Lower leg skin (tissue), 4 donors: ENCODE measurements around the gene LUM. TPM values are rescaled to one million over a fixed set of nuclear protein-coding genes. Genes with fewer than 3 reads are reported as not detected.

Experiments
- DNase-seq, 2 donors: peaks; one replicate each; pipeline ENCODE4 v3.0.0-alpha.2; 2019; ENCODE audit warnings: low spot score in 2 of 2
- H3K4me3 ChIP-seq: fragments of 200-600 bp; sonication (generic); 2 replicates; pipeline ENCODE4 v1.5.1; 2017; ENCODE audit warnings: mild to moderate bottlenecking, low read depth; ENCODE audit not compliant: poor library complexity, severe bottlenecking
- POLR2A ChIP-seq, 2 donors: fragments of 450-650 bp; IDR thresholded peaks; one replicate each; pipeline ENCODE4 v1.6.1; 2016 to 2017; ENCODE audit warnings: antibody characterized with exemption in 2 of 2, mild to moderate bottlenecking in 1 of 2, moderate library complexity in 1 of 2
- WGBS, 2 donors: methylation state at CpG; one replicate each; pipeline ENCODE4 v1.1.5; 2018; 5-methylcytosine and 5-hydroxymethylcytosine counted together
- intact Hi-C: fragments of 100-400 bp; cut with DNase I; formaldehyde crosslinking; loops from one replicate; pipeline ENCODE4 v1.15.0; 2023; ENCODE audit warnings: low total_unique reads
- total RNA-seq, 4 donors: library from RNA; depleted of rRNA; stranded (reverse); fragments of >200 nt; gene quantifications; one replicate each; pipeline ENCODE4 v1.1.0, GENCODE V29; 2016
- TF ChIP-seq, protein P1 (sequence below), 3 donors: fragments of 450-650 bp; IDR thresholded peaks; one replicate each; pipeline ENCODE4 v1.5.1; 2016; ENCODE audit warnings: antibody characterized with exemption in 3 of 3, mild to moderate bottlenecking in 3 of 3, moderate library complexity in 2 of 3

Gene LUM
- total RNA-seq, 4 donors from 2014 or later = 11.2 to 56.4 (median 24.5) TPM

DNA sequence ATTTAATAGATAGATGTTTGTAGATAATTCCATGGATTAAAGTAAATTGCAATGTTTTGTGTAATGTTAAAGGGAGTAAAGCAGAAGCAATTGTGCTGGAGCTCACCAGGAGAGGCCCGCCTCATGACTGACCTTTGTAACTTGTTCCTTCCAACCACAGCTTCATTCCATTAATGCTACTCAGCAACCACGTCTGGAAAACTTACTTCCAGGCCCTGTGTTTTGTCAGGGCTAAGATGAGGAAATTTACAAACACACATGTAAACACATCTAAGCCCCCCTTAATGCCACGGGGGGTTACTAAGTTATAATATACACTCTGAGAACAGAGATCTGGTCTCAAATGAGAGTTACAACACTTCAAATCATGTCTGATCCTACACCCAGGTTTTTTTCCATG, 12.4 kb downstream of the LUM start:
- 17 to 45% methylated on average over 3 of the region's 3 CpGs for whole genome bisulfite sequencing, 2 donors
- no peak overlapping the region for H3K4me3 ChIP-seq
- peak in 1 of 2 donors; percentile 55 for DNase-seq
- intact Hi-C loops = no loop called here
- TF ChIP-seq POLR2A (IDR thresholded peaks at IDR 0.05) = no peak
- TF ChIP-seq, protein P1, sequence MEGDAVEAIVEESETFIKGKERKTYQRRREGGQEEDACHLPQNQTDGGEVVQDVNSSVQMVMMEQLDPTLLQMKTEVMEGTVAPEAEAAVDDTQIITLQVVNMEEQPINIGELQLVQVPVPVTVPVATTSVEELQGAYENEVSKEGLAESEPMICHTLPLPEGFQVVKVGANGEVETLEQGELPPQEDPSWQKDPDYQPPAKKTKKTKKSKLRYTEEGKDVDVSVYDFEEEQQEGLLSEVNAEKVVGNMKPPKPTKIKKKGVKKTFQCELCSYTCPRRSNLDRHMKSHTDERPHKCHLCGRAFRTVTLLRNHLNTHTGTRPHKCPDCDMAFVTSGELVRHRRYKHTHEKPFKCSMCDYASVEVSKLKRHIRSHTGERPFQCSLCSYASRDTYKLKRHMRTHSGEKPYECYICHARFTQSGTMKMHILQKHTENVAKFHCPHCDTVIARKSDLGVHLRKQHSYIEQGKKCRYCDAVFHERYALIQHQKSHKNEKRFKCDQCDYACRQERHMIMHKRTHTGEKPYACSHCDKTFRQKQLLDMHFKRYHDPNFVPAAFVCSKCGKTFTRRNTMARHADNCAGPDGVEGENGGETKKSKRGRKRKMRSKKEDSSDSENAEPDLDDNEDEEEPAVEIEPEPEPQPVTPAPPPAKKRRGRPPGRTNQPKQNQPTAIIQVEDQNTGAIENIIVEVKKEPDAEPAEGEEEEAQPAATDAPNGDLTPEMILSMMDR (IDR thresholded peaks at IDR 0.05) = no peak

DNA sequence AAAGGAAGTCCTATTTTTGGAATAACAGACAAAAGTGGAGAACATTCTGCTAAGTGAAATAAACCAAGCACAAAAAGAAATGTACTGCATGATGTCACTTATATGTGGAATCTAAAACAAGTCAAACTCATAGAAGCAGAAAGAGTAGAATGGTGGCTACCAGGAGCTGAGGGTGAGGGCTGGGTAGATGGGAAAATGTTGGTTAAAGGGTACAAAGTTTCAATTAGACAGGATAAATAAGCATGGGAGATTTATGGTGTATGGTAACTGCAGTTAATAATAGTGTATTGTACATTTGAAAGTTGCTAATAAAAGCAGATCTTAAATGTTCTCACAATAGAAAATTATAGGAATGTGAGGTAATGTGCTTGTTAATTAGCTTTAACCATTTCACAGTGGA, 12.8 kb downstream of the LUM start:
- no peak for DNase-seq
- H3K4me3 ChIP-seq = no peak overlapping the region
- TF ChIP-seq, protein P1 (IDR thresholded peaks at IDR 0.05) = no peak
- TF ChIP-seq POLR2A (IDR thresholded peaks at IDR 0.05) = no peak
- intact Hi-C loops = no loop called here

DNA sequence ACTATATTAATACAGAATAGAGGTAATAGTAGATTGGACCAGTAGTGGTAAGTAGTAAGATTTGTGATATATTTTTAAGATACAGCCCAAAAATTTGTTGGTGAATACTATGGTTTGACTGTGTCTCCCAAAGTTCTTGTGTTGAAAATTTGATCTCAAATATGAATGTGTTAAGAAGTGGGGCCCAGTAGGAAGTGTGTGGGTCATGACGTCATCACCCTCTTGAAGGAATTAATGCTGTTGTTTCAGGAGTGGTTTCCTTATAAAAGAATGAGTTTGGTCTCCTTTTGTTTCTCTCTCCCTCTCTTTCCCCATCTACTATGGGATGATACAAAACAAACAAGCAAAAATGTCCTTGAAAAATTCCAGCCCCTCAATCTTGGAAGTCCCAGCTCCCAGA, 16.3 kb downstream of the LUM start:
- TF ChIP-seq, protein P1 (IDR thresholded peaks at IDR 0.05) = no peak
- no peak for TF ChIP-seq POLR2A (IDR thresholded peaks at IDR 0.05)
- intact Hi-C loops = no loop called here
- no peak overlapping the region for H3K4me3 ChIP-seq
- 75 to 78% methylated on average over 1 of the region's 1 CpG for WGBS, 2 donors
- no peak for DNase-seq

DNA sequence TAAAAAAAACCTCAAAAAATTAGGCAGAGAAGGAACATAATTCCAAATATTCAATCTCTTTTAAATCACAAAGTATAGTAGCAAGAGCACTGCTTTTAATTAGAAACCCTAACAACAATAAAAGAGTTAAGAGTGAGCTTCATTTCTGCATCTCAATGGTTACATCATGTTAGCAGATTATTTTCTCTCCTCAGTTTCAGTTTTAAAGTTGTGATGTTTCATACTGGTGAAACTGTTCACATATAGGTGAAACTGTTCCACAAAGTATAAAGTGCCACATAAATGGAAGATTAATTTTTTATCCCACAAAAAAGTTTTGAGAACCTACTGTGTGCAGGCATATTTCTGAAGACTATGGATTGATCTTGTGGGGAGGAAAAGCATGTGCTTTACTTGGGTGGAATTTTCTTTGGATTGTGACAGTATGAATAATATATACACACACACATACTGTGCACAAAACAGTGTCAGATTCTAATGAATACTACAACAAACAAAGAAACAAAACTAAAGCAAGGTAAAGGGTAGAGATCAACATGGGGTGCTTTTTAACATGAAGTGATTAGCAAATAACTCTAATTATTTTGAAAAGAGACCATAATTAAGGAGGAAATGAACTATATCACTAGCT, 17.1 kb downstream of the LUM start:
- no peak for TF ChIP-seq POLR2A (IDR thresholded peaks at IDR 0.05)
- TF ChIP-seq, protein P1 (IDR thresholded peaks at IDR 0.05) = no peak
- no peak for DNase-seq
- H3K4me3 ChIP-seq = no peak overlapping the region
- intact Hi-C loops = no loop called here

DNA sequence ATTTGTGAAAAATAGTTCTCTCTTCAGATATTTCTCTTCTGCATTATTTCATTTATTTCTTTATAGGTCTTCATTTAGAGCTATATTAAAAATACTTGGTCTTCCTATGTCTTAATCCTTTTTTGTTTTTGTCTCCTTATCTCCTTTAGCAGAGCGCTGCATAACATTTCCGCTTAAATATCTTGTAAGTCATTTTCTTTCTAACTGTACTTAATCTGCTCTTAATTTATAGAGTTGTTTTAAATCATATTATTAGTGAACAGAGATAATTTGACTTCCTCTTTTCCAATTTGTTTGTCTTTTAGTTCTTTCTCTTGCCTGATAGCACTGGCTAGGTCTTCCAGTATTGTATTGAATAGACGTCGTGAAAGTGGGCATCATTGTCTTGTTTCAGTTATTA, 18.0 kb downstream of the LUM start:
- WGBS, 2 donors = 80 to 82% methylated on average over 4 of the region's 4 CpGs

More for the DNA sequence above, 18.0 kb downstream of the LUM start:
- no peak overlapping the region for H3K4me3 ChIP-seq
- DNase-seq = no peak
- intact Hi-C loops = no loop called here
- TF ChIP-seq, protein P1 (IDR thresholded peaks at IDR 0.05) = no peak
- no peak for TF ChIP-seq POLR2A (IDR thresholded peaks at IDR 0.05)
